HEK293 (cell line): ENCODE results near the gene NDE1.

Experiments used
- ZNF610 ChIP-seq: fragments of 450-650 bp; formaldehyde crosslinking; IDR thresholded peaks from 2 replicates; pipeline ENCODE4 v1.5.1; 2016; ENCODE audit warnings: missing biosample characterization, missing genetic modification characterization, borderline replicate concordance
- TF ChIP-seq, protein P1 (sequence below): IDR thresholded peaks from 2 replicates; pipeline ENCODE4 v1.6.1; 2011; ENCODE audit warnings: mild to moderate bottlenecking, low read depth, low read length, borderline replicate concordance
- TF ChIP-seq, protein P2 (sequence below): fragments of 450-650 bp; formaldehyde crosslinking; IDR thresholded peaks from 2 replicates; pipeline ENCODE4 v1.5.1; 2016; ENCODE audit warnings: missing biosample characterization, missing genetic modification characterization

DNA sequence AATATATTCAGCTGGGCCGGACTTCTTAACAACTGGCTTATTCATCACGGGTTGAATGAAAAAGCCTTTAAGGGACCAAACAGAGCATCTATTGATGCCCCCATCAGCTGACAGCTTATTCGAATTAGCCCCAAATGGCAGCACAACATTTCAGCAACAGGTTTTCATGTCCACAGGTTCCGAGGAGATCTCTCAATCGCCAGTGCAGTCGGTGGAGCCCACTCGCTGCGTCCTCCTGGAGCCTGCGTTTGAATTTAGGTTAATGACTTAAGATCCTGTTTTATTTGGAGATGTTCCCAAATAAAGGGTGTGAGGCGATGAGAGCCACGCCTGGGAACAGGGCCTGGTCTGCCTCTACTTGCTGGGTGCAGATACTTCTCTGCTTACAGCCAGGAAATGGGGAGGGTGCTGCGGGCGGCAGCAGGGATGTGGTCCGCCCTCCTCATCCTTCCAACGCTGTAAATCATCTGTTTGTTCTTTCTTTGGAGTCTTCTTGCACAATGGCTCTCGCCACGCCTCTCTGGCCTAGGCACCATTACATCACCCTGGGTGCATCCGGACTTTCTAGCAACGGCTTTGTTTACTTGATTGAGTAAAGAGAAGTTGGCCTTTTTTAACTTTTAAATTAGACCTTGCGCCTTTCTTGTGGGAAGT lies 22.6 kb downstream of the NDE1 start:
- TF ChIP-seq, protein P1, sequence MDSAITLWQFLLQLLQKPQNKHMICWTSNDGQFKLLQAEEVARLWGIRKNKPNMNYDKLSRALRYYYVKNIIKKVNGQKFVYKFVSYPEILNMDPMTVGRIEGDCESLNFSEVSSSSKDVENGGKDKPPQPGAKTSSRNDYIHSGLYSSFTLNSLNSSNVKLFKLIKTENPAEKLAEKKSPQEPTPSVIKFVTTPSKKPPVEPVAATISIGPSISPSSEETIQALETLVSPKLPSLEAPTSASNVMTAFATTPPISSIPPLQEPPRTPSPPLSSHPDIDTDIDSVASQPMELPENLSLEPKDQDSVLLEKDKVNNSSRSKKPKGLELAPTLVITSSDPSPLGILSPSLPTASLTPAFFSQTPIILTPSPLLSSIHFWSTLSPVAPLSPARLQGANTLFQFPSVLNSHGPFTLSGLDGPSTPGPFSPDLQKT = no peak
- TF ChIP-seq ZNF610 (tag by site-specific recombination) = no peak
- TF ChIP-seq, protein P2, sequence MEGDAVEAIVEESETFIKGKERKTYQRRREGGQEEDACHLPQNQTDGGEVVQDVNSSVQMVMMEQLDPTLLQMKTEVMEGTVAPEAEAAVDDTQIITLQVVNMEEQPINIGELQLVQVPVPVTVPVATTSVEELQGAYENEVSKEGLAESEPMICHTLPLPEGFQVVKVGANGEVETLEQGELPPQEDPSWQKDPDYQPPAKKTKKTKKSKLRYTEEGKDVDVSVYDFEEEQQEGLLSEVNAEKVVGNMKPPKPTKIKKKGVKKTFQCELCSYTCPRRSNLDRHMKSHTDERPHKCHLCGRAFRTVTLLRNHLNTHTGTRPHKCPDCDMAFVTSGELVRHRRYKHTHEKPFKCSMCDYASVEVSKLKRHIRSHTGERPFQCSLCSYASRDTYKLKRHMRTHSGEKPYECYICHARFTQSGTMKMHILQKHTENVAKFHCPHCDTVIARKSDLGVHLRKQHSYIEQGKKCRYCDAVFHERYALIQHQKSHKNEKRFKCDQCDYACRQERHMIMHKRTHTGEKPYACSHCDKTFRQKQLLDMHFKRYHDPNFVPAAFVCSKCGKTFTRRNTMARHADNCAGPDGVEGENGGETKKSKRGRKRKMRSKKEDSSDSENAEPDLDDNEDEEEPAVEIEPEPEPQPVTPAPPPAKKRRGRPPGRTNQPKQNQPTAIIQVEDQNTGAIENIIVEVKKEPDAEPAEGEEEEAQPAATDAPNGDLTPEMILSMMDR (tag by site-specific recombination) = no peak
